Peyer's patch (tissue), 4 donors: ENCODE results near the gene PFKM. TPM values are rescaled to one million over a fixed set of nuclear protein-coding genes. Genes with fewer than 3 reads are reported as not detected.

Experiments used
- DNase-seq, 3 donors: peaks; one replicate each; pipeline ENCODE4 v3.0.0-alpha.2; 2017 to 2019
- H3K27ac ChIP-seq, 4 donors: fragments of 200-600 bp; sonication (generic); one replicate each; pipeline ENCODE4 v1.5.1; 2016 to 2019
- H3K27me3 ChIP-seq, 2 donors: fragments of 200-600 bp; sonication (generic); one replicate each; pipeline ENCODE4 v1.5.1; 2019
- H3K36me3 ChIP-seq, 3 donors: fragments of 200-600 bp; sonication (generic); one replicate each; pipeline ENCODE4 v1.5.1; 2016 to 2019
- H3K4me1 ChIP-seq, 4 donors: fragments of 200-600 bp; sonication (generic); one replicate each; pipeline ENCODE4 v1.5.1; 2016 to 2019
- H3K4me3 ChIP-seq, 4 donors: fragments of 200-600 bp; sonication (generic); 1 replicate in 3 of 4; 2 replicates in 1 of 4; pipeline ENCODE4 v1.5.1; 2016 to 2019; ENCODE audit warnings: mild to moderate bottlenecking in 1 of 4
- H3K9me3 ChIP-seq, 4 donors: fragments of 200-600 bp; sonication (generic); one replicate each; pipeline ENCODE4 v1.5.1; 2016 to 2019; ENCODE audit warnings: mild to moderate bottlenecking in 1 of 4
- POLR2A ChIP-seq, 2 donors: fragments of 450-650 bp; IDR thresholded peaks; one replicate each; pipeline ENCODE4 v1.5.1; 2017; ENCODE audit warnings: antibody characterized with exemption in 2 of 2, mild to moderate bottlenecking in 2 of 2, moderate library complexity in 2 of 2
- total RNA-seq, 4 donors: library from RNA; depleted of rRNA; stranded (reverse); fragments of >200 nt; gene quantifications; one replicate each; pipeline ENCODE4 v1.1.0, GENCODE V29; 2016
- TF ChIP-seq, protein P1 (sequence below), 6 experiments: fragments of 450-650 bp in 4 of 6; fragments of 200-600 bp in 2 of 6; sonication (generic) in 1 of 6; IDR thresholded peaks; one replicate each; pipeline ENCODE4 v1.5.1; 2017 to 2019; ENCODE audit warnings: antibody characterized with exemption in 6 of 6, mild to moderate bottlenecking in 3 of 6, moderate library complexity in 1 of 6

PFKM gene
- total RNA-seq, 4 donors from 2014 or later, result 10.0 to 38.0 (median 27.0) TPM

DNA sequence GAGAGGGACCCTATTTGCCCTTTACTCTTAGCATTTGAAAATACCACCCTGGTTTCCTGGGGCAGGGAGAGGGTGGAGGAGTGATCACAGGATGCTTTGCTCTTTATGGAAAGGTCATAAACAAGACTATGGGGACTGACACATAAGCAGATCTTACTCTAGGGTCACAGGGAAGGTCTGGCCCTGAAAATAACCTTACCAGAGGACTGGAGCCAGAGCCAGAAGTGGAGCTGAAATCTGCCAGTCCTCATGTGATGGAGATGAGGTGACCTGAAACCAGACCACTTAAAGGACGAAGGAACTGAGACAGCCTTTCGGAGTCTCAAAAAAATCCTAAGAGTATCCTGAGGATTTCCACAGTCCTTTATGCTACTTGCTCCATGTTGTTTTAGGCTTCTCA lies 12.4 kb downstream of the PFKM start:
- no peaks in the 10 kb centered on the region for H3K9me3 ChIP-seq
- no peaks in the 10 kb centered on the region for H3K4me1 ChIP-seq
- TF ChIP-seq, protein P1, sequence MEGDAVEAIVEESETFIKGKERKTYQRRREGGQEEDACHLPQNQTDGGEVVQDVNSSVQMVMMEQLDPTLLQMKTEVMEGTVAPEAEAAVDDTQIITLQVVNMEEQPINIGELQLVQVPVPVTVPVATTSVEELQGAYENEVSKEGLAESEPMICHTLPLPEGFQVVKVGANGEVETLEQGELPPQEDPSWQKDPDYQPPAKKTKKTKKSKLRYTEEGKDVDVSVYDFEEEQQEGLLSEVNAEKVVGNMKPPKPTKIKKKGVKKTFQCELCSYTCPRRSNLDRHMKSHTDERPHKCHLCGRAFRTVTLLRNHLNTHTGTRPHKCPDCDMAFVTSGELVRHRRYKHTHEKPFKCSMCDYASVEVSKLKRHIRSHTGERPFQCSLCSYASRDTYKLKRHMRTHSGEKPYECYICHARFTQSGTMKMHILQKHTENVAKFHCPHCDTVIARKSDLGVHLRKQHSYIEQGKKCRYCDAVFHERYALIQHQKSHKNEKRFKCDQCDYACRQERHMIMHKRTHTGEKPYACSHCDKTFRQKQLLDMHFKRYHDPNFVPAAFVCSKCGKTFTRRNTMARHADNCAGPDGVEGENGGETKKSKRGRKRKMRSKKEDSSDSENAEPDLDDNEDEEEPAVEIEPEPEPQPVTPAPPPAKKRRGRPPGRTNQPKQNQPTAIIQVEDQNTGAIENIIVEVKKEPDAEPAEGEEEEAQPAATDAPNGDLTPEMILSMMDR (IDR thresholded peaks at IDR 0.05), result no peak
- no peak for TF ChIP-seq POLR2A (IDR thresholded peaks at IDR 0.05)
- no peaks in the 10 kb centered on the region for H3K27me3 ChIP-seq
- DNase-seq, result no peak
- H3K4me3 ChIP-seq, result no peak overlapping the region
- H3K36me3 ChIP-seq, result peaks cover 0 to 47% (median 0%) of the 10 kb centered on the region in 3 donors
- no peak overlapping the region for H3K27ac ChIP-seq

DNA sequence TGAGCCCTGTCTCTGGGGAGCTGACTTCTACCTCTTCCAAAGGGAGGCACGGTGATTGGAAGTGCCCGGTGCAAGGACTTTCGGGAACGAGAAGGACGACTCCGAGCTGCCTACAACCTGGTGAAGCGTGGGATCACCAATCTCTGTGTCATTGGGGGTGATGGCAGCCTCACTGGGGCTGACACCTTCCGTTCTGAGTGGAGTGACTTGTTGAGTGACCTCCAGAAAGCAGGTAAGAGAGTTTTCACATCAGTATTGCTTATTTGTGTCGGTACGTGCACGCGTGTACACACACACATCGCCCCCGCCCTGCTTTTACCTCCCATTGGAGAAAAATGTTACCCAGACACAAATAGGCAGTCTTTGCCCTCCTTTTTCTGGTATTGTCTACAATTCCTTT lies 13.7 kb downstream of the PFKM start:
- no peak overlapping the region for H3K4me3 ChIP-seq
- no peak overlapping the region for H3K27ac ChIP-seq
- no peak for DNase-seq
- TF ChIP-seq POLR2A (IDR thresholded peaks at IDR 0.05), result no peak
- TF ChIP-seq, protein P1 (IDR thresholded peaks at IDR 0.05), result no peak
- no peaks in the 10 kb centered on the region for H3K27me3 ChIP-seq
- H3K9me3 ChIP-seq, result no peaks in the 10 kb centered on the region
- no peaks in the 10 kb centered on the region for H3K4me1 ChIP-seq
- peaks cover 0 to 47% (median 0%) of the 10 kb centered on the region in 3 donors for H3K36me3 ChIP-seq

DNA sequence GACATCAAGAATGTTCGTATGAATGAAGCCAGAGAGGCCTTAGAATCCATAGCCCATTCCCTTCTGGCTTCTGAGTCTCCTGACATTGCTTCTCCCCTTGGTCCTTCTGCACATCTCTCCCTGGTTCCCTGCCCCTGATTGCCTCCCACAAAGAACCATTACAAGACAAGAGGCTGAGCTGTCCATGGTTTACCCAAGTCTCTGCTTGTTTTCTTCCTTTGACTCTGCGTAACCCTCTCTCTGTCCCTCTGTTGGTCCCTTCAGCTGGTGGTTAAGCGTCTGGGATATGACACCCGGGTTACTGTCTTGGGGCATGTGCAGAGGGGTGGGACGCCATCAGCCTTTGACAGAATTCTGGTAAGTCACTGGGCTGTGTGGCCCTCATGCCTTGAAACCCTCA lies 15.9 kb downstream of the PFKM start:
- DNase-seq, result no peak
- Histone ChIP-seq H3K4me1 (no peaks in the 10 kb centered on the region), H3K27ac (no peak overlapping the region), H3K4me3 (no peak overlapping the region), H3K27me3 (no peaks in the 10 kb centered on the region), H3K9me3 (no peaks in the 10 kb centered on the region), H3K36me3 (peaks cover 0 to 56% (median 0%) of the 10 kb centered on the region in 3 donors)
- no peak for TF ChIP-seq POLR2A (IDR thresholded peaks at IDR 0.05)
- TF ChIP-seq, protein P1 (IDR thresholded peaks at IDR 0.05), result no peak

DNA sequence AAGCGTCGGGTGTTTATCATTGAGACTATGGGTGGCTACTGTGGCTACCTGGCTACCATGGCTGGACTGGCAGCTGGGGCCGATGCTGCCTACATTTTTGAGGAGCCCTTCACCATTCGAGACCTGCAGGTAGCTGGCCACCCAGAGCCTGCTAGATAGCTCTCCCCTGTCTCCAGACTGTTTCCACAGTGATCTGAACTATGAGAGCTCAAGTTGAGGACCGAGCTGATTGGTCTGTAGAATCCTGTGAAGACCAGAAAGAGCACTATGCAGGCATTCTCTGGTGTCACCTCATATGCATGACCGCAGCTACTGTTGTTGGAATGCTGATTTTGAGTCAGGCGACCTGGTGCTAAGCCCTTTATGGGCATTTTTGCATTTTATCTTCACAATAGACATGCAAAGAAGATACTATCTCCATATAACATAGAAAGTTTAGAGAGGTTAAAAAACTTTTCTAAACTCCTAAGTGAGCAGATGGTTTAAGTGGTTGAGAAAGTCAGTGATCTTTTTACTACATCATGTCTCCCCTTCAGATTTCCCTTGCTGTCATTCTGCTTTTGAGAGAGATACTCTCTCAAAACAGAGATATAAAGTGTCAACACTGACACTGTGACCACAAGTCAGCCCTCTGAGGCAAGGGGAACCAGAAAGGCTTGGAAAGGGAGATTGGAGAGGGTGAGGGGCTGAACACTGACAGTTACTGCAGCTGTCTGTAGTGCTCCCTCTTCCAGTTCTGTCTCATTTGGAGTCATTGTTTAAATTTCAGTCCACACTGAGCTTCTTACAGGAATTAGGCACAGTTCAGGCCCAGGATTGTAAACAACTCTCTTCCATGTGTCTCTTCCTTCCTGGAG lies 23.9 kb downstream of the PFKM start:
- peaks cover 0 to 86% (median 0%) of the 10 kb centered on the region in 3 donors for H3K36me3 ChIP-seq
- TF ChIP-seq, protein P1 (IDR thresholded peaks at IDR 0.05), result no peak
- no peak for TF ChIP-seq POLR2A (IDR thresholded peaks at IDR 0.05)
- no peak overlapping the region for H3K4me3 ChIP-seq
- H3K27me3 ChIP-seq, result no peaks in the 10 kb centered on the region
- H3K4me1 ChIP-seq, result no peaks in the 10 kb centered on the region
- no peaks in the 10 kb centered on the region for H3K9me3 ChIP-seq
- H3K27ac ChIP-seq, result no peak overlapping the region
- DNase-seq, result no peak

DNA sequence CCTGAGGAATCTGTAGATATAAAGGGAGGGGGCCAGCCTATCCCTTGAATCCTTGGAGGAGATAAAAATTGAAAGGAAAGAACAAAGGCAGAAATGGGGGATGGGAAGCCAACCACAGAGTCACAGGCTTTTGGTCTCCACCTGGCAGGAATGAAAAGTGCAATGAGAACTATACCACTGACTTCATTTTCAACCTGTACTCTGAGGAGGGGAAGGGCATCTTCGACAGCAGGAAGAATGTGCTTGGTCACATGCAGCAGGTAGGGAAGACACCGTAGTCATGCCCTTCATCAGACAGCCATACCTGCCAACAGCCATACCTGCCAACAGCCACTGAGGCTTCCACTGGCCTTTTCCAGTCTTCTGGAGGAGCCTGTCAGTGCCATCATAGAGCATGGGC lies 24.7 kb downstream of the PFKM start:
- H3K36me3 ChIP-seq, result peaks cover 0 to 92% (median 0%) of the 10 kb centered on the region in 3 donors
- H3K27me3 ChIP-seq, result no peaks in the 10 kb centered on the region
- H3K4me3 ChIP-seq, result no peak overlapping the region
- no peak for DNase-seq
- H3K9me3 ChIP-seq, result no peaks in the 10 kb centered on the region
- no peaks in the 10 kb centered on the region for H3K4me1 ChIP-seq
- TF ChIP-seq, protein P1 (IDR thresholded peaks at IDR 0.05), result no peak
- TF ChIP-seq POLR2A (IDR thresholded peaks at IDR 0.05), result no peak
- no peak overlapping the region for H3K27ac ChIP-seq
